ENCODE measurements around the gene UBLCP1. TPM values are rescaled to one million over a fixed set of nuclear protein-coding genes. Genes with fewer than 3 reads are reported as not detected.

The UBLCP1 gene
- total and polyA plus RNA-seq, 2 donors from 2014 or later, result 17.1 to 25.1 TPM

DNA sequence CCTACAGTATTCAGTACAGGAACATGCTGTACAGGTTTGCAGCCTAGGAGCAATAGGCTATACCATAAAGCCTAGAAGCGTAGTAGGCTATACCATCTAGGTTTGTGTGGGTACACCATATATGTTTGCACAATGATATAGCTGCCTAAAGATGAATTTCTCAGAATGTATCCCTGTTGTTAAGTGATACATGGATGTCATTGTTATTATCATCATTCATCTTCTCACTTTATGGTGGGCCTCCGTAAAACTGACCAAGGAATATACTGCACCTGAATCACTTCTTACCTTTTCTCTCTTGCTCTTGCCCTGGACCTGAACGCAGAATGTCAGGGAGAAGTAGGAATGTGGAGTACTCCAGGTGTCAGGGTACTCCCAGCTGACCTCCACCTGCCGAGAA is 55.4 kb downstream of the UBLCP1 start:
- TF ChIP-seq, protein P1, sequence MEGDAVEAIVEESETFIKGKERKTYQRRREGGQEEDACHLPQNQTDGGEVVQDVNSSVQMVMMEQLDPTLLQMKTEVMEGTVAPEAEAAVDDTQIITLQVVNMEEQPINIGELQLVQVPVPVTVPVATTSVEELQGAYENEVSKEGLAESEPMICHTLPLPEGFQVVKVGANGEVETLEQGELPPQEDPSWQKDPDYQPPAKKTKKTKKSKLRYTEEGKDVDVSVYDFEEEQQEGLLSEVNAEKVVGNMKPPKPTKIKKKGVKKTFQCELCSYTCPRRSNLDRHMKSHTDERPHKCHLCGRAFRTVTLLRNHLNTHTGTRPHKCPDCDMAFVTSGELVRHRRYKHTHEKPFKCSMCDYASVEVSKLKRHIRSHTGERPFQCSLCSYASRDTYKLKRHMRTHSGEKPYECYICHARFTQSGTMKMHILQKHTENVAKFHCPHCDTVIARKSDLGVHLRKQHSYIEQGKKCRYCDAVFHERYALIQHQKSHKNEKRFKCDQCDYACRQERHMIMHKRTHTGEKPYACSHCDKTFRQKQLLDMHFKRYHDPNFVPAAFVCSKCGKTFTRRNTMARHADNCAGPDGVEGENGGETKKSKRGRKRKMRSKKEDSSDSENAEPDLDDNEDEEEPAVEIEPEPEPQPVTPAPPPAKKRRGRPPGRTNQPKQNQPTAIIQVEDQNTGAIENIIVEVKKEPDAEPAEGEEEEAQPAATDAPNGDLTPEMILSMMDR (IDR thresholded peaks at IDR 0.05; ENCODE audit: borderline replicate concordance, extremely low read depth, insufficient read depth), result no peak
- intact Hi-C loops (cut with DNase I), result no loop called here

DNA sequence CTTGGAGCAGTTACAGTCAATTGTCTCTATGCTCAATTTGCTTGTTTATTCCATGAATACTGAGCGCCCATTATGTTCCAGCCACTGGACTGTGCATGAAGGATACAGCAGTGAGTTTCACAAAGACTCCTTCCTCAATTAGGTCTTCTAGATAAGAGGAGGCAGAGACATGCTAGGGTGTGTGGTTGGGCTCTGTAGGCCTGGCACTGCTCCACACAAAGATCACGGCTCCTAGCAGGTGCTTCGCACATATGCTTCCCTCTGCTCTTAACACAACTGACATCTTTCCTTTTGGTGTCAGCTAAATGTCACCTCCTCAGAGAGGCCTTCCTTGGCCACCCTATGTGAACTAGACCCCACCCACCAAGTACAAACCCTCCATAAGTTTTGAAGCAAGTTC is 56.3 kb downstream of the UBLCP1 start:
- intact Hi-C loops (cut with DNase I), result no loop called here
- FAIRE-seq (no peak), DNase-seq (no peak)

More for the DNA sequence above, 55.4 kb downstream of the UBLCP1 start:
- DNase-seq (no peak), FAIRE-seq (no peak)
- no peaks in the 10 kb centered on the region for H3K4me1 ChIP-seq (ENCODE audit: control insufficient read depth in 2 of 3, insufficient read depth in 2 of 3, low read depth in 1 of 3, low read length in 3 of 3)
- H3K27ac ChIP-seq (ENCODE audit: low read depth in 2 of 2, low read length in 2 of 2), result no peak overlapping the region
- H3K36me3 ChIP-seq (ENCODE audit: control insufficient read depth in 2 of 3, insufficient read depth in 3 of 3, low read length in 3 of 3), result no peaks in the 10 kb centered on the region
- no peaks in the 10 kb centered on the region for H3K27me3 ChIP-seq (ENCODE audit: control insufficient read depth, insufficient read depth, low read length)
- H3K9me3 ChIP-seq (ENCODE audit: control insufficient read depth in 2 of 3, insufficient read depth in 1 of 3, low read length in 3 of 3), result no peaks in the 10 kb centered on the region
- H3K9ac ChIP-seq (ENCODE audit: low read length in 3 of 3), result no peak overlapping the region
- no peak overlapping the region for H3K4me3 ChIP-seq (ENCODE audit: low read length in 3 of 3)

DNA sequence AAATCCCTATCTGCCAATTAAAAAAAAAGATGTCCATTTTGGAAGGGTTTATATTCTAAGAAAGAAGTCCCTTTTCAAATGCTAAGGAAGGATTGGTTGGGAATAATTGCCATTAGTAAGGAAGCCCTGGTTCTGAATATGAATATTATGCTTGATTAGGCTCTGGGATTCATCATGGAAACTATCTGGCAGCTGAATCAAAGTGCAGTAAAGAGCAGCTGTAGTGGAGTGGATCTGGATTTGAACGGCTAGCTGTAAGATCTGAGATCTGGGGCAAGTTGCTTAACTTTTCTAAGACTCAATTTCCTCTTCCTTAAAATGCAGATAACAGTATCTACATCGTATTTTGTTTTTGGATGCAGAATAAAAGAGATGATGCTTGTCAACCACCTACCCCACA is 56.7 kb downstream of the UBLCP1 start:
- FAIRE-seq, result no peak
- DNase-seq, result no peak
- no peak overlapping the region for H3K9ac ChIP-seq (ENCODE audit: low read length in 3 of 3)
- no peaks in the 10 kb centered on the region for H3K9me3 ChIP-seq (ENCODE audit: control insufficient read depth in 2 of 3, insufficient read depth in 1 of 3, low read length in 3 of 3)
- TF ChIP-seq, protein P1 (IDR thresholded peaks at IDR 0.05; ENCODE audit: borderline replicate concordance, extremely low read depth, insufficient read depth), result no peak
- intact Hi-C loops (cut with DNase I), result no loop called here
- no peak overlapping the region for H3K4me3 ChIP-seq (ENCODE audit: low read length in 3 of 3)
- no peak overlapping the region for H3K27ac ChIP-seq (ENCODE audit: low read depth in 2 of 2, low read length in 2 of 2)
- no peaks in the 10 kb centered on the region for H3K36me3 ChIP-seq (ENCODE audit: control insufficient read depth in 2 of 3, insufficient read depth in 3 of 3, low read length in 3 of 3)
- H3K27me3 ChIP-seq (ENCODE audit: control insufficient read depth, insufficient read depth, low read length), result no peaks in the 10 kb centered on the region
- H3K4me1 ChIP-seq (ENCODE audit: control insufficient read depth in 2 of 3, insufficient read depth in 2 of 3, low read depth in 1 of 3, low read length in 3 of 3), result no peaks in the 10 kb centered on the region

More for the DNA sequence above, 56.3 kb downstream of the UBLCP1 start:
- Histone ChIP-seq H3K36me3 (ENCODE audit: control insufficient read depth in 2 of 3, insufficient read depth in 3 of 3, low read length in 3 of 3) (no peaks in the 10 kb centered on the region), H3K27me3 (ENCODE audit: control insufficient read depth, insufficient read depth, low read length) (no peaks in the 10 kb centered on the region), H3K27ac (ENCODE audit: low read depth in 2 of 2, low read length in 2 of 2) (no peak overlapping the region), H3K9me3 (ENCODE audit: control insufficient read depth in 2 of 3, insufficient read depth in 1 of 3, low read length in 3 of 3) (no peaks in the 10 kb centered on the region), H3K4me1 (ENCODE audit: control insufficient read depth in 2 of 3, insufficient read depth in 2 of 3, low read depth in 1 of 3, low read length in 3 of 3) (no peaks in the 10 kb centered on the region), H3K4me3 (ENCODE audit: low read length in 3 of 3) (no peak overlapping the region), H3K9ac (ENCODE audit: low read length in 3 of 3) (no peak overlapping the region)
- TF ChIP-seq, protein P1 (IDR thresholded peaks at IDR 0.05; ENCODE audit: borderline replicate concordance, extremely low read depth, insufficient read depth), result no peak

DNA sequence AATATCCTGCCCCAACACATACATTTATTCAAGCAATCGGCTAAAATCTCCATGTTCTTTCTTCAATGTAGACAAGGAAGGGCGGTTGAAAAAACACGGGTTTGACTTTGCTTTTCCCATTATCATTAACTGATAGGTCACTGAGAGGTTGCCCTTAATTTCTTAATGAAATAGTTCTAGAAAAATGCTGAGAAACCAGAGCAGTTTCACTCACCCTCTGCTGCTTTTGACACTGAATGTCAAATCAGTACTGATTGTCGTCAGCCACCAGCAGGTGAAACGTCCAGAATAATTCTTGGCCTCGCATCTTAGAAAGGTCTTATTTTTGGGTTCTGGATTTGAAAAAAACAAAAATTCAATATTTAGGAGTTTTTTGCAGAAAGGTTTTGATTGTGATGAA is 59.1 kb downstream of the UBLCP1 start:
- no peak overlapping the region for H3K27ac ChIP-seq (ENCODE audit: low read depth in 2 of 2, low read length in 2 of 2)
- no peaks in the 10 kb centered on the region for H3K36me3 ChIP-seq (ENCODE audit: control insufficient read depth in 2 of 3, insufficient read depth in 3 of 3, low read length in 3 of 3)
- H3K9me3 ChIP-seq (ENCODE audit: control insufficient read depth in 2 of 3, insufficient read depth in 1 of 3, low read length in 3 of 3), result no peaks in the 10 kb centered on the region
- TF ChIP-seq, protein P1 (IDR thresholded peaks at IDR 0.05; ENCODE audit: borderline replicate concordance, extremely low read depth, insufficient read depth), result no peak
- no peaks in the 10 kb centered on the region for H3K27me3 ChIP-seq (ENCODE audit: control insufficient read depth, insufficient read depth, low read length)
- intact Hi-C loops (cut with DNase I), result no loop called here
- H3K4me3 ChIP-seq (ENCODE audit: low read length in 3 of 3), result no peak overlapping the region
- FAIRE-seq (no peak), DNase-seq (no peak)
- H3K4me1 ChIP-seq (ENCODE audit: control insufficient read depth in 2 of 3, insufficient read depth in 2 of 3, low read depth in 1 of 3, low read length in 3 of 3), result no peaks in the 10 kb centered on the region
- H3K9ac ChIP-seq (ENCODE audit: low read length in 3 of 3), result no peak overlapping the region
